Skin epidermis (tissue), 12 donors: ENCODE measurements around the gene STRN4.

Experiments used
- H3K27ac ChIP-seq, 21 experiments: fragments of 200-600 bp; sonication (generic) in 11 of 21; one replicate each; pipeline ENCODE4 v1.5.0; 2020; ENCODE audit warnings: mild to moderate bottlenecking in 3 of 21, inconsistent platforms in 2 of 21, moderate library complexity in 2 of 21
- H3K4me3 ChIP-seq, 7 experiments: fragments of 200-600 bp; sonication (generic) in 2 of 7; one replicate each; pipeline ENCODE4 v1.5.0; 2020; ENCODE audit warnings: inconsistent platforms in 2 of 7, mild to moderate bottlenecking in 2 of 7, moderate library complexity in 1 of 7

Gene STRN4

GRCh38 chr19:46745521-46746280 lies 549 bp downstream of the STRN4 start, which contains the start of gene FKRP:
Gene FKRP, plus strand, starts transcription at chr19:46746057. Its CDS starts 9,394 bp downstream, at chr19:46755451.
- Histone ChIP-seq H3K27ac (peak within 1 kb of the TSS; percentile 85 to 99 (median 96)), H3K4me3 (peak within 1 kb of the TSS; percentile 88 to 100 (median 98))

- peak overlapping the region in 16 of 21 experiments; percentile 85 to 99 (median 96) for H3K27ac ChIP-seq
Measured at GRCh38 chr19:46745030-46745429, 1.2 kb downstream of the STRN4 start.

GRCh38 chr19:46744005-46744691 lies 2.1 kb downstream of the STRN4 start:
- peak overlapping the region in 1 of 21 experiments; percentile 96 for H3K27ac ChIP-seq
- H3K4me3 ChIP-seq, result no peak overlapping the region

More at GRCh38 chr19:46745030-46745429, 1.2 kb downstream of the STRN4 start:
- H3K4me3 ChIP-seq, result peak overlapping the region; percentile 88 to 100 (median 98)

- Histone ChIP-seq H3K27ac (peak overlapping the region in 1 of 21 experiments; percentile 11), H3K4me3 (no peak overlapping the region)
Measured at GRCh38 chr19:46742926-46743480, 3.2 kb downstream of the STRN4 start.

GRCh38 chr19:46741447-46741846 lies 4.8 kb downstream of the STRN4 start:
- Histone ChIP-seq H3K27ac (peak overlapping the region in 2 of 21 experiments; percentile 7), H3K4me3 (no peak overlapping the region)

GRCh38 chr19:46739290-46739771 lies 6.9 kb downstream of the STRN4 start:
- Histone ChIP-seq H3K4me3 (no peak overlapping the region), H3K27ac (peak overlapping the region in 2 of 21 experiments; percentile 2 to 62)

- Histone ChIP-seq H3K4me3 (no peak overlapping the region), H3K27ac (no peak overlapping the region)
Measured at GRCh38 chr19:46737761-46738171, 8.5 kb downstream of the STRN4 start.

GRCh38 chr19:46737298-46737654 lies 9.0 kb downstream of the STRN4 start:
- no peak overlapping the region for H3K27ac ChIP-seq

GRCh38 chr19:46736531-46737297 lies 9.5 kb downstream of the STRN4 start:
- no peak overlapping the region for H3K4me3 ChIP-seq
- no peak overlapping the region for H3K27ac ChIP-seq

More at GRCh38 chr19:46737298-46737654, 9.0 kb downstream of the STRN4 start:
- H3K4me3 ChIP-seq, result no peak overlapping the region

- no peak overlapping the region for H3K4me3 ChIP-seq
- peak overlapping the region in 7 of 21 experiments; percentile 31 to 69 (median 54) for H3K27ac ChIP-seq
Measured at GRCh38 chr19:46733690-46734292, 12.5 kb downstream of the STRN4 start.

- H3K27ac ChIP-seq, result peak overlapping the region in 9 of 21 experiments; percentile 6 to 69 (median 54)
- no peak overlapping the region for H3K4me3 ChIP-seq
Measured at GRCh38 chr19:46732966-46733689, 13.1 kb downstream of the STRN4 start.

- Histone ChIP-seq H3K27ac (peak overlapping the region in 6 of 21 experiments; percentile 6 to 57 (median 25)), H3K4me3 (no peak overlapping the region)
Measured at GRCh38 chr19:46732172-46732938, 13.9 kb downstream of the STRN4 start.

- peak overlapping the region in 2 of 21 experiments; percentile 32 to 51 for H3K27ac ChIP-seq
- no peak overlapping the region for H3K4me3 ChIP-seq
Measured at GRCh38 chr19:46731584-46731983, 14.7 kb downstream of the STRN4 start.

- Histone ChIP-seq H3K4me3 (no peak overlapping the region), H3K27ac (peak overlapping the region in 2 of 21 experiments; percentile 32 to 51)
Measured at GRCh38 chr19:46731007-46731501, 15.2 kb downstream of the STRN4 start.

GRCh38 chr19:46730595-46730994 lies 15.7 kb downstream of the STRN4 start:
- no peak overlapping the region for H3K4me3 ChIP-seq
- H3K27ac ChIP-seq, result no peak overlapping the region

GRCh38 chr19:46730187-46730586 lies 16.1 kb downstream of the STRN4 start:
- H3K4me3 ChIP-seq, result no peak overlapping the region

GRCh38 chr19:46729696-46730095 lies 16.6 kb downstream of the STRN4 start:
- Histone ChIP-seq H3K4me3 (no peak overlapping the region), H3K27ac (peak overlapping the region in 1 of 21 experiments; percentile 6)

More at GRCh38 chr19:46730187-46730586, 16.1 kb downstream of the STRN4 start:
- no peak overlapping the region for H3K27ac ChIP-seq
